Activated T-cell treated with anti-CD3 and anti-CD28 coated beads, Interleukin-2, amount 50 U/mL, for 4 hours (primary cell): ENCODE results near the gene OR2L3. TPM values are rescaled to one million over a fixed set of nuclear protein-coding genes. Genes with fewer than 3 reads are reported as not detected.

Experiments
- ATAC-seq, 2 donors: fragments of 200-7000 bp; cut with Tn5 transposase; one replicate each; pipeline ENCODE4 v1.10.0; 2021
- DNase-seq: peaks from one replicate; pipeline ENCODE4 v3.0.0-alpha.2; 2020
- H3K27me3 Mint-ChIP-seq: one replicate; pipeline ENCODE4 v1.8.0; 2021; ENCODE audit warnings: low read depth, mixed read lengths
- H3K36me3 Mint-ChIP-seq: one replicate; pipeline ENCODE4 v1.8.0; 2022; ENCODE audit warnings: mixed read lengths; ENCODE audit not compliant: insufficient read depth
- H3K4me1 Mint-ChIP-seq: one replicate; pipeline ENCODE4 v1.8.0; 2021; ENCODE audit warnings: low read depth, mixed read lengths
- H3K4me3 Mint-ChIP-seq: one replicate; pipeline ENCODE4 v1.8.0; 2021; ENCODE audit warnings: mild to moderate bottlenecking, moderate library complexity, mixed read lengths
- H3K9me3 Mint-ChIP-seq: one replicate; pipeline ENCODE4 v1.8.0; 2021; ENCODE audit warnings: mixed read lengths
- total RNA-seq, 3 donors: library from RNA; stranded (reverse); gene quantifications; one replicate each; pipeline ENCODE4 v1.2.1, GENCODE V29; 2021

OR2L3 gene
- total RNA-seq, 3 donors from 2014 or later, result not detected

DNA sequence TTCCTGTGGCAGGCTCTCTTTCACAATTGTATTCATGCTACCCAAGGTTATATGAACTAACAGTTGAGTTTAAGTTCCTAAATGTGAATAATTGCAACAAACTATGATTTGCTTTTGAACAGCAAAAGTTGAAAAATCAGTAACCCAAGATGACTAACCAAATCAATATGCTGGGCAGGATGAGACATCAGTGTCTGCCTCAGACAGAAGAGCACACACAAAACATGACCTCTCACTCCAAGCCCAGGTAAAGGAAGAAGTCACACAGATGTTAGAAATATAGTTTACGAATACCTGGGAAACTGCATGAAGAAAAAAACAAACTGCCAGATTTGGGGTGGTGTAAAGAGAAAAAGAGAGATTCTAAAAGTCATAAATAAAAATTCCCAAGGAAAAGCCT lies 51.9 kb downstream of the OR2L3 start:
- no peak for ATAC-seq
- no peak overlapping the region for H3K4me3 Mint-ChIP-seq
- H3K4me1 Mint-ChIP-seq, result no peaks in the 10 kb centered on the region
- no peaks in the 10 kb centered on the region for H3K27me3 Mint-ChIP-seq
- no peaks in the 10 kb centered on the region for H3K9me3 Mint-ChIP-seq
- DNase-seq, result no peak
- no peaks in the 10 kb centered on the region for H3K36me3 Mint-ChIP-seq

DNA sequence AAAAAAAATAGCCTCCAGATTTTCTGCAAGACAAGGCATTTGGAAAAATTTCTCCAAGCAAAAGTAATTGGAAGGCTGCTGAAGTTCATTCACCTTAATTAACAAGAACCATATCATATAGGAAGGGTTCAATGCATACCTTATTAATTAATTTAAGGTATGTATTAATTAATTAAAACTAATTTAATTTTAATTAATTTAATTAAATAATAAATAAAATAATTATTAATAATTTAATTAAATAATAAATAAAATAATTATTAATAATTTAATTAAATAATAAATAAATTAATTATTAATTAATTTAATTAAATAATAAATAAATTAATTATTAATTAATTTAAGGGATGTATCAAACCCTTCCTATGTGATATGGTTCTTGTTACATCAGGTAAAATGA lies 56.2 kb downstream of the OR2L3 start:
- H3K4me3 Mint-ChIP-seq, result no peak overlapping the region
- H3K4me1 Mint-ChIP-seq, result no peaks in the 10 kb centered on the region
- no peaks in the 10 kb centered on the region for H3K36me3 Mint-ChIP-seq

DNA sequence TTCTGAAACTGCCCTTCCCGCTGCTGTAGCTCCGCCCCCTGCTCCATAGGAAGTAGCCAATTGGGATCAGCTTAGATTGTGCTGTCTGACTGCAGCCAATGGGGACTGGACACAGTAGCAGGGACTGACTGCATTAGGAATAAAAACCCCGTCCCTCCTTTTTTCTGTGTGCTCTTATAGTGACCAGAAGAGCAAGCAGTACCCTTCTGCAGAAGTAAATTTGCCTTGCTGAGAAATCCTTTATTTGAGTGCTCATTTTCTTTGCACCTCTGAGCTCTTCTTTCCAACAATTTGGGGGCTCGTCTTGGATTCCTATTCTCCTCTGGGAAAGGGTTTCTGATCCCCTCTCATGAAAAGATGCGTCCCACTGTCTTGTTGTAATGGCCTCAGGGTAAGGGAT lies 64.5 kb downstream of the OR2L3 start:
- no peaks in the 10 kb centered on the region for H3K27me3 Mint-ChIP-seq
- no peak overlapping the region for H3K4me3 Mint-ChIP-seq
- H3K4me1 Mint-ChIP-seq, result no peaks in the 10 kb centered on the region
- no peak for DNase-seq
- H3K36me3 Mint-ChIP-seq, result no peaks in the 10 kb centered on the region
- peaks cover 29% of the 10 kb centered on the region for H3K9me3 Mint-ChIP-seq
- ATAC-seq, result no peak

More for the DNA sequence above, 56.2 kb downstream of the OR2L3 start:
- H3K27me3 Mint-ChIP-seq, result no peaks in the 10 kb centered on the region
- ATAC-seq (no peak), DNase-seq (no peak)
- no peaks in the 10 kb centered on the region for H3K9me3 Mint-ChIP-seq

Other genes with a start within 250 kb of the OR2L3 start
- not detected for gene OR14A16, start 222.7 kb upstream of the OR2L3 start, total RNA-seq
- not detected for gene OR11L1, start 204.9 kb upstream of the OR2L3 start, total RNA-seq
- gene TRIM58, start 189.6 kb upstream of the OR2L3 start, total RNA-seq, result under 1 TPM; 0.11 to 0.28 (median 0.18) TPM
- gene OR2W3, start 151.2 kb upstream of the OR2L3 start, total RNA-seq, result not detected
- not detected for gene OR2T8, start 126.6 kb upstream of the OR2L3 start, total RNA-seq
- gene OR2AJ1, start 121.9 kb upstream of the OR2L3 start, total RNA-seq, result not detected
- not detected for gene OR2L8, start 98.0 kb upstream of the OR2L3 start, total RNA-seq
- not detected for gene OR2AK2, start 81.6 kb upstream of the OR2L3 start, total RNA-seq
- not detected for gene OR2L5, start 33.2 kb upstream of the OR2L3 start, total RNA-seq
- gene OR2L2, start 16.8 kb upstream of the OR2L3 start, total RNA-seq, result under 1 TPM in 1 of 3 donors, not detected in 2; 0.05 TPM
- not detected for gene OR2L13, start 48.3 kb downstream of the OR2L3 start, total RNA-seq
- gene OR2M5, start 98.3 kb downstream of the OR2L3 start, total RNA-seq, result not detected
- gene OR2M2, start 128.0 kb downstream of the OR2L3 start, total RNA-seq, result not detected
- gene OR2M3, start 150.4 kb downstream of the OR2L3 start, total RNA-seq, result not detected
- not detected for gene OR2M4, start 184.6 kb downstream of the OR2L3 start, total RNA-seq
- gene OR2T33, start 231.1 kb downstream of the OR2L3 start, total RNA-seq, result not detected